Pulmonary artery endothelial cell (primary cell): ENCODE measurements around the gene SLX9. TPM values are rescaled to one million over a fixed set of nuclear protein-coding genes. Genes with fewer than 3 reads are reported as not detected.

Source experiments
- DNase-seq: peaks from one replicate; pipeline ENCODE4 v3.0.0-alpha.2; 2011; ENCODE audit warnings: low read depth, low spot score
- total RNA-seq: library from RNA; depleted of rRNA; stranded (reverse); fragments of >200 nt; gene quantifications from 2 replicates; pipeline ENCODE4 v1.2.3, GENCODE V29; 2014

SLX9 gene
- 33.6 and 33.8 TPM in 2 replicates for total RNA-seq

GRCh38 chr21:44939532-44940115, at the start of gene SLX9:
Gene SLX9 (plus strand): TSS chr21:44940029. CDS start chr21:44940058, 29 bp downstream.
- DNase-seq, result no peak

GRCh38 chr21:44890338-44890931, 49.4 kb upstream of the SLX9 start:
- DNase-seq, result no peak

- DNase-seq, result no peak
Measured at GRCh38 chr21:44890961-44891541, 48.8 kb upstream of the SLX9 start.

- DNase-seq, result no peak
Measured at GRCh38 chr21:44891631-44892031, 48.2 kb upstream of the SLX9 start.

GRCh38 chr21:44892095-44892494, 47.7 kb upstream of the SLX9 start:
- DNase-seq, result no peak

GRCh38 chr21:44892536-44893277, 47.1 kb upstream of the SLX9 start:
- no peak for DNase-seq

GRCh38 chr21:44893278-44893556, 46.6 kb upstream of the SLX9 start:
- DNase-seq, result no peak

- DNase-seq, result no peak
Measured at GRCh38 chr21:44893948-44894656, 45.7 kb upstream of the SLX9 start.

GRCh38 chr21:44894687-44895302, 45.0 kb upstream of the SLX9 start:
- DNase-seq, result no peak

- DNase-seq, result no peak
Measured at GRCh38 chr21:44895859-44896258, 44.0 kb upstream of the SLX9 start.

GRCh38 chr21:44896561-44897286, 43.1 kb upstream of the SLX9 start:
- DNase-seq, result no peak

- no peak for DNase-seq
Measured at GRCh38 chr21:44897326-44898010, 42.4 kb upstream of the SLX9 start.

GRCh38 chr21:44898011-44898488, 41.8 kb upstream of the SLX9 start:
- no peak for DNase-seq

GRCh38 chr21:44898851-44899767, 40.7 kb upstream of the SLX9 start:
- DNase-seq, result no peak

GRCh38 chr21:44899768-44900558, 39.9 kb upstream of the SLX9 start:
- no peak for DNase-seq

- no peak for DNase-seq
Measured at GRCh38 chr21:44900559-44901251, 39.1 kb upstream of the SLX9 start.

- no peak for DNase-seq
Measured at GRCh38 chr21:44901391-44902074, 38.3 kb upstream of the SLX9 start.
